K562 (cell line): ENCODE measurements around the gene FOS. TPM values are rescaled to one million over a fixed set of nuclear protein-coding genes. Genes with fewer than 3 reads are reported as not detected.

ENCODE experiments used
- MGA ChIP-seq: fragments of 450-650 bp; IDR thresholded peaks from 2 replicates; pipeline ENCODE4 v1.6.1; 2016; ENCODE audit warnings: mild to moderate bottlenecking, moderate library complexity
- ZNF311 ChIP-seq: fragments of 250-450 bp; sonication (Bioruptor Pico); IDR thresholded peaks from 2 replicates; pipeline ENCODE4 v1.4.0; 2020; ENCODE audit warnings: mild to moderate bottlenecking, moderate library complexity
- polyA plus RNA-seq, 8 experiments: library from polyadenylated mRNA; depleted of rRNA in 4 of 8; stranded (reverse) in 5 of 8; unstranded in 3 of 8; fragments of >200 nt; fragmentation: Nextera tagmentation in 2 of 8; fragmentation: Illumina TruSeq in 1 of 8; extraction: Ambion mirVana in 2 of 8; extraction: Trizol in 1 of 8; gene quantifications; 2 replicates each; pipeline versions ENCODE4 v1.2.1 to v1.2.3, GENCODE V29; 2011 to 2014; ENCODE audit warnings: inconsistent platforms in 1 of 8, missing spikeins in 1 of 8
- total RNA-seq, 7 experiments: library from RNA; depleted of rRNA in 6 of 7; stranded (reverse); fragments of >200 nt in 6 of 7; fragmentation: Illumina TruSeq in 2 of 7; extraction: Trizol in 2 of 7; gene quantifications; 2 replicates each; pipeline versions ENCODE4 v1.2.1 to v1.2.3, GENCODE V29; 2011 to 2021; ENCODE audit warnings: low replicate concordance in 1 of 7
- TF ChIP-seq, protein P1 (sequence below): fragments of 450-650 bp; IDR thresholded peaks from 2 replicates; pipeline ENCODE4 v1.6.1; 2017; ENCODE audit warnings: antibody characterized with exemption, mild to moderate bottlenecking

FOS gene
- total and polyA plus RNA-seq, 9 of the 15 experiments (the other 6 are each of a cell fraction or from before 2014, with no cell fraction given): 0.54 to 13.8 (median 8.9) TPM

DNA sequence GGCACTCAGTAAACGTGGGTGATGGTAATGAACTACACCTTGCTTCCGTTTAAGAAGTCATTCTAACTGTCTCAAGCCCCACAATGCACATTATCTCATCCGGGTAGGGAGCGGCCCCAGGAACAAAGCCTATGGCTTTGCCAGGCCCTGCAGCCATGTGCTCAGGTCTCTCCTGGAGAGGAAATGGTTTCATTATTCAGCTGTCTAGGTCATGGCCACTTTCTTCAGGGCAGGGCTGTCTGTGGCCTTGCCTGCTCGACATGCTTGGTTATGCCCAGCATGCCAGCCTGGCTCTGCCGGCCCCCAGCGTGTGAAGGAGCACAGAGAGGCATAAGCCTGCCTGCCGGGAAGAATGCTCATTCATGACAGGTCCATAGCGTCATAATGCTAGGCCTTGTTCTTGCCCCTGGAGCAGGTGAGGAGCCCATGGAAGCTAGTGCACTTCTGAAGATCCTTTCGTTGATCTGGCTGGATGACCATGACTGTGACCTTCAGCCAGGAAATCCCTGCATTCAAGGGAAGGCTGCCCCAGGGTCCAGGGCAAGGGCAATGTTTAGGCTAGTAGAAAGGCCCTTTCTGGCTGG is 26.3 kb upstream of the FOS start (continued):
- peak; percentile 16; the same call in 1 of the 2 replicates for TF ChIP-seq MGA
- TF ChIP-seq, protein P1, sequence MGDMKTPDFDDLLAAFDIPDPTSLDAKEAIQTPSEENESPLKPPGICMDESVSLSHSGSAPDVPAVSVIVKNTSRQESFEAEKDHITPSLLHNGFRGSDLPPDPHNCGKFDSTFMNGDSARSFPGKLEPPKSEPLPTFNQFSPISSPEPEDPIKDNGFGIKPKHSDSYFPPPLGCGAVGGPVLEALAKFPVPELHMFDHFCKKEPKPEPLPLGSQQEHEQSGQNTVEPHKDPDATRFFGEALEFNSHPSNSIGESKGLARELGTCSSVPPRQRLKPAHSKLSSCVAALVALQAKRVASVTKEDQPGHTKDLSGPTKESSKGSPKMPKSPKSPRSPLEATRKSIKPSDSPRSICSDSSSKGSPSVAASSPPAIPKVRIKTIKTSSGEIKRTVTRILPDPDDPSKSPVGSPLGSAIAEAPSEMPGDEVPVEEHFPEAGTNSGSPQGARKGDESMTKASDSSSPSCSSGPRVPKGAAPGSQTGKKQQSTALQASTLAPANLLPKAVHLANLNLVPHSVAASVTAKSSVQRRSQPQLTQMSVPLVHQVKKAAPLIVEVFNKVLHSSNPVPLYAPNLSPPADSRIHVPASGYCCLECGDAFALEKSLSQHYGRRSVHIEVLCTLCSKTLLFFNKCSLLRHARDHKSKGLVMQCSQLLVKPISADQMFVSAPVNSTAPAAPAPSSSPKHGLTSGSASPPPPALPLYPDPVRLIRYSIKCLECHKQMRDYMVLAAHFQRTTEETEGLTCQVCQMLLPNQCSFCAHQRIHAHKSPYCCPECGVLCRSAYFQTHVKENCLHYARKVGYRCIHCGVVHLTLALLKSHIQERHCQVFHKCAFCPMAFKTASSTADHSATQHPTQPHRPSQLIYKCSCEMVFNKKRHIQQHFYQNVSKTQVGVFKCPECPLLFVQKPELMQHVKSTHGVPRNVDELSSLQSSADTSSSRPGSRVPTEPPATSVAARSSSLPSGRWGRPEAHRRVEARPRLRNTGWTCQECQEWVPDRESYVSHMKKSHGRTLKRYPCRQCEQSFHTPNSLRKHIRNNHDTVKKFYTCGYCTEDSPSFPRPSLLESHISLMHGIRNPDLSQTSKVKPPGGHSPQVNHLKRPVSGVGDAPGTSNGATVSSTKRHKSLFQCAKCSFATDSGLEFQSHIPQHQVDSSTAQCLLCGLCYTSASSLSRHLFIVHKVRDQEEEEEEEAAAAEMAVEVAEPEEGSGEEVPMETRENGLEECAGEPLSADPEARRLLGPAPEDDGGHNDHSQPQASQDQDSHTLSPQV: 0 out of 2 replicates have a peak, but pooled peaks have one; percentile 22
- TF ChIP-seq ZNF311 (CRISPR knock-in tag): no peak
